Stimulated activated memory B cell treated with anti-CD40 and anti-IgM and Interleukin-4, amounts not matched to agents 10 μg/mL and 1 μg/mL and 100 μg/mL, for 72 hours (primary cell): ENCODE measurements around the gene TTN.
A peak's percentile ranks its signal among the peaks of the same experiment; 100 is the strongest.

Experiments
- ATAC-seq: fragments of 150-1000 bp; cut with Tn5 transposase; 2 replicates; pipeline ENCODE4 v1.10.0; 2021
- H3K27ac Mint-ChIP-seq: one replicate; pipeline ENCODE4 v1.8.0; 2022; ENCODE audit warnings: mild to moderate bottlenecking, mixed read lengths
- H3K27me3 Mint-ChIP-seq: one replicate; pipeline ENCODE4 v1.8.0; 2022; ENCODE audit warnings: mixed read lengths
- H3K36me3 Mint-ChIP-seq: one replicate; pipeline ENCODE4 v1.8.0; 2022; ENCODE audit warnings: mixed read lengths
- H3K4me1 Mint-ChIP-seq: one replicate; pipeline ENCODE4 v1.8.0; 2022; ENCODE audit warnings: mixed read lengths
- H3K4me3 Mint-ChIP-seq: one replicate; pipeline ENCODE4 v1.8.0; 2022; ENCODE audit warnings: mild to moderate bottlenecking, moderate library complexity, mixed read lengths
- H3K9me3 Mint-ChIP-seq: one replicate; pipeline ENCODE4 v1.8.0; 2022; ENCODE audit warnings: mixed read lengths

Gene TTN

DNA sequence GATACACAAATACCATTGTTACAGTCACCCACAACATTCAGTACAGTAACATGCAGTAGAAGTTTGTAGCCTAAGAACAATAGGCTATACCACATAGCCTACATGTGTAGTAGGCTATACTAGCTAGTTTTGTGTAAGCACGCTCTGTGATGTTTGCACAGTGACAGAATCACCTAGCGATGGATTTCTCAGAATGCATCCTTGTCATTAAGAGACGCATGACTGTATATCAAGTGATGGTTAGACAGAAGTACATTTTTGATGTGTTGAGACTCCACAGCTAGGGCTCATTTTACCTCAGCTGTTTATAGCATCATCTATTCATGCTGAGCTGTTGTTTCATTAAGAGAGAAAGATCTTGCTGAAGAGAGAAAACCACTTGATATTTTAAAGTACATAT, 307.6 kb downstream of the TTN start:
- Mint-ChIP-seq H3K27me3 (no peaks in the 10 kb centered on the region), H3K27ac (no peak overlapping the region), H3K36me3 (peaks cover 37% of the 10 kb centered on the region), H3K9me3 (no peaks in the 10 kb centered on the region), H3K4me3 (no peak overlapping the region), H3K4me1 (no peaks in the 10 kb centered on the region)
- ATAC-seq, result no peak

DNA sequence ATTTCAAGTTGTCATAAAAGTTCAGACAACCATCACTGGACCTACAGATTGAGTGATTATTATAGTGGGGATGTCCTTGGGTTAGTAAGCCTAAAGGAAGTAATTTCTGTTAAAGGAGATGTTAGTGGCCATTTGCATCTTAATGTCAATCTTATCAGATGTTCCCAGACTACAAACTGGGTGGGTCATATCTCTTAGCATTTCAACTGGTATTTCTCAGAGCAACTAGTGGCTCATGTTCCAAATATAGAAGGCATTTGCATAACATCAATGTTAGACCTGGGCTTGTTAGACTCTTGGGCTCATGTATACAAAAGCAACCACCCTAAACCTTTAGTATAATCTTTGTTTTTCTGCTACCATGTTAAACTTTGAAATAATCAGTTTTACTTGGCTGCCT, 309.1 kb downstream of the TTN start:
- no peaks in the 10 kb centered on the region for H3K27me3 Mint-ChIP-seq
- H3K36me3 Mint-ChIP-seq, result peaks cover 47% of the 10 kb centered on the region
- H3K27ac Mint-ChIP-seq, result no peak overlapping the region
- no peaks in the 10 kb centered on the region for H3K9me3 Mint-ChIP-seq
- no peaks in the 10 kb centered on the region for H3K4me1 Mint-ChIP-seq
- no peak for ATAC-seq
- H3K4me3 Mint-ChIP-seq, result no peak overlapping the region

DNA sequence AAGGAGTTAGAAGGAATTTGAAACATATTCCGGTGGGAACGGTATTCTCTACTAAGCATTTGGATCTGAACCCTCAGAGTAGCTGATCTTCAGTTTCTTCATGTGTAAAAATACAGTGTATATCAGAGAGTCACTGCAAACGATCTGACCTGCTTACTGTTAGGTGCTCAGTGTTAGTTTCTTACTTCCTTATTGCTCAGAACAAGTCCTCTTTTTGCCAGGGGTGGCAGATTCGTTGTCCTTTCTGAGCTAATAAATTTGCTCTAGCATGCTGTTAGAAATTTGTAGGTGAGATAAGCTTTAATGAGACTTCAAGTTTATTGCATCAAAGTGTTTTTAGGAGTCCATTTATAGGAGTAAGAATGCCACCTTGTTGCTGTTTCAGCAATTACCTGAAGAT, 311.2 kb downstream of the TTN start:
- no peak for ATAC-seq
- Mint-ChIP-seq H3K36me3 (peaks cover 50% of the 10 kb centered on the region), H3K9me3 (no peaks in the 10 kb centered on the region), H3K4me1 (no peaks in the 10 kb centered on the region), H3K4me3 (no peak overlapping the region), H3K27ac (no peak overlapping the region), H3K27me3 (no peaks in the 10 kb centered on the region)

DNA sequence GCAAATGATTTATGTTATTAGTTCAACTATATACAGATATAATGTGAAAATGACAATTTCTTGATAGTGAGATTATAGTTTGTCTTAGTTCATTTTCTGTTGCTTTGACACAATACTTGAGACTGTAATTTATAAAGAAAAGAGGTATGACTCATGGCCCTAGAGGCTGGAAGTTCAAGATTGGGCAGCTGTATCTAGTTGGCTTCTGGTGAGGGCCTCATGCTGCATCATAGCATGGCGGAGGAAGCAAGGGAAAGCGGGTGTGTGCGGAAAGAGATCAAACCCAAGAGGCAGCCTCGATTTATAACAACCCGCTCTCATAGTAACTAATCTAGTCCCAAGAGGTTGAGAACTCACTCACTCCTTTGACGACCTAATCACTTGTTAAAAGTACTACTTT, 315.6 kb downstream of the TTN start:
- Mint-ChIP-seq H3K27me3 (no peaks in the 10 kb centered on the region), H3K36me3 (peaks cover 76% of the 10 kb centered on the region), H3K9me3 (no peaks in the 10 kb centered on the region), H3K4me1 (peaks cover 25% of the 10 kb centered on the region), H3K4me3 (no peak overlapping the region), H3K27ac (no peak overlapping the region)
- ATAC-seq, result no peak

DNA sequence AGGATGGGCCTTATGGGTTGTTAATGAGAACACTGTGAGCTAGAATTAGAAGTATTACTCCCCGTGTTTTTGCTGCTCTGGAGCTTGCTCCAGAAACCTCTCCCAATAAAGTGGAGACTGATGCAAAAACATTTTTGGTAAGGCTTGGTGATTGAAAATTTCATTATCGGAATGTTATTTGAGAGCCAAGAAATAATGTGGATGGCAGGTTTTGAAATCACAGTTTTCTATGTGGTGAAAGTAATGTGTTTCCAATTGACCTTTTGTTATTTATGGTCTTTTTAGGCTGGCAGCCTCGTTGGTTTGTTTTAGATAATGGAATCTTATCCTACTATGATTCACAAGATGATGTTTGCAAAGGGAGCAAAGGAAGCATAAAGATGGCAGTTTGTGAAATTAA, 321.9 kb downstream of the TTN start:
- Mint-ChIP-seq H3K9me3 (no peaks in the 10 kb centered on the region), H3K4me1 (peaks cover 50% of the 10 kb centered on the region), H3K4me3 (no peak overlapping the region), H3K27me3 (no peaks in the 10 kb centered on the region), H3K36me3 (peaks cover 49% of the 10 kb centered on the region), H3K27ac (no peak overlapping the region)
- no peak for ATAC-seq

DNA sequence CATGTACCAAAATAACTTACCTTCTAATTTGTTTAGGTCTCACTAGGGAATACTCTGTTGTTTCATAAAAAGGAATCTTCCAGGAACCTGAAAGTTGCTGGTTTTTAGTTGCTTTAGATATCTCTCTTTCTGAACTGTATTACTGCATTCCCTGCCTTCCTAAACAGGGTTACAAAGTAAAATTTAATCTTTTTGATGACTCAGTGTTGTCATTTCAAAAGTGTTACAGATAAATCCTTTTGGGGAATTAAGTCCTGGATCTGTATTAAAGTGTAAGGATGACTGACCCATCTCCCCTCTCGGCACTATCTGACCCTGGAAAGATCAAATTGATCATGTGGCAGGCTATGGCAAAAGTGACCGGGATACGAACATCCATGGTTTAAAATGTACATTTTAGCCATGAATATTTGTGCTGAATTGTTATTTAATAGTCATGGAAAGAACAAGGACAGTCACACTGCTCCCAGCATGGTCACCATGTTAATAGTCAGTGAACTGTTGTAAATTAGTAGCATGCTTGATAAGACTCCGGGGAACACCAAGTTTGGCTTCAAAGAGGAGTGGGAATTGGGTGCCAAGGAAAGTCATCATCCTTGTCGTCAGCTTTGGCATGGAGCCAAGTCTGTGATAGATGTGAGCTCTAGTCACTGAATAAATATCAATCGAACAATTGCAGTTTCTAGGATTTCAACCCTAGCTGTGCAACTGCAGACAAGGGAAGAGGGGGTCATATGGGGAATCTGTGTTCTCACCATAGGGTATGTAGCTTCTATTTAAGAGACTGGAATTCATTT, 322.8 kb downstream of the TTN start:
- H3K27ac Mint-ChIP-seq, result no peak overlapping the region
- no peak overlapping the region for H3K4me3 Mint-ChIP-seq
- H3K4me1 Mint-ChIP-seq, result peaks cover 47% of the 10 kb centered on the region
- H3K36me3 Mint-ChIP-seq, result peaks cover 40% of the 10 kb centered on the region
- H3K9me3 Mint-ChIP-seq, result no peaks in the 10 kb centered on the region
- H3K27me3 Mint-ChIP-seq, result no peaks in the 10 kb centered on the region
- no peak for ATAC-seq

DNA sequence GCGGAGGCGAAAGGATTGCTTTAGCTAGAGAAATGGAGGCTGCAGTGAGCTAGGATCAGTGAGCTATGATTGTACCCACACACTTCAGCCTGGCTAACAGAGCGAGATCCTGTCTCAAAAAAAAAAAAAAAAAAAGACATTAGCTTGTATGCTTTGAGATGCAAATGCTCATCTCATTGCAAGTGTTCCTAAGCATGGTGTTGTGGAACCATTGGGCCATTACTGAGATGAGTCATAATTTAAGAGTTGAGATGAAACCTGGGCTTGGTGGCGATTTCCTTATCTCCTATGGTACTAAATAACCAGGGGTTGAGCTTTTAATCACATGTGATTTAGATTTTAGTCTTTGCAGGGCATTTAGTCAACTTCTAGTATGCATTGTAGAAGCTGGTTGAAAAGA, 324.8 kb downstream of the TTN start:
- no peaks in the 10 kb centered on the region for H3K27me3 Mint-ChIP-seq
- H3K4me3 Mint-ChIP-seq, result peak overlapping the region; percentile 97
- peaks cover 22% of the 10 kb centered on the region for H3K36me3 Mint-ChIP-seq
- no peak for ATAC-seq
- peaks cover 46% of the 10 kb centered on the region for H3K4me1 Mint-ChIP-seq
- H3K9me3 Mint-ChIP-seq, result no peaks in the 10 kb centered on the region
- H3K27ac Mint-ChIP-seq, result peak overlapping the region; percentile 40

DNA sequence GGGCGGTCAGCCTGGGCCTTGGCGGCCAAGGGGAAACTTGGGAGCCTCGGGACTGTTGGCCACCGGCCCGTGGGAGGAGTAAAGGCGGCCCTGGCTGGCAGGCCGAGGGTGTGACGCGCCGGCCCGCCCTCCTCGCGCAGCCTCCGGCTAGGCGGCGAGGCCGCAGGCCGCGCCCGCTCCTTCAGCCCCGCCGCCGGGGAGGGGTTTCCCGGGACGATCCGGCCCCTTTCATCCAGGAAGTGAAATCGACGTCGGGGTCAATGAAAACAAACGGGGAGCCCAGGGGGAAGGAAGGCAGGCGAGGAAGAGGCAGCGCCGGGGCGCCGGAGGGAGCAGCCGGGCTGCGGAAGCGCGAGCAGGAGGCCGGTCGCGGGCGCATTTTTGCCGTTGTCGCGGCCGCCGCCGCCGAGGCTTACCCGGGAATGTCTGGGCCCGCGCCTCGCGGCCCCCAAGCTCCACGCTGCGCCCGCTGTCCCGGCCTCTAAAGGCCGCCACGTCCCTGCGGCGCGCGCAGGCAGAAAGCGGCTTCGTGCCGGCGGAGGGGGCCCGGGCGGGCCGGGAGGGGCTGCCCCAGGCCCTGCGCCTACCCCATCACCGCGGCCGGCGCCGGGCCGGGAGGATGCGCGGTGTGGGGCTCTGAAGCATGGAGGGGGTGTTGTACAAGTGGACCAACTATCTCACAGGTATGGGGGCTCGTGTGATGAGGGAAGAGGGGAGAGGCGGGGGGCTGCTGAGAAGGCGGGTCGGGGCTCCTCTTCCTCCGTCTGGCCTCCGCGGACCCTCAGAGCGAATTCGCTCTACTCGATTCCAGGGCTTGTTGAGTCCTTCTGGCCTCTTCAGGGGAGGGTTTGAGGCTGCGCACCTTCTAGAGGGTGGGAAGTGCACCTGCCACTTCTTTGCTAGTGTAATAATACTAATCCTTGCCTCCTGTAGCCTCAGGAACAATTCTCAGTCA, 326.7 kb downstream of the TTN start, which contains the start of gene PLEKHA3:
PLEKHA3 (plus strand) TSS at position 231 of the 955 bp plus-strand sequence; CDS start at position 644, 413 bp downstream.
- peak; percentile 90 for ATAC-seq
- Mint-ChIP-seq H3K36me3 (peaks cover 3% of the 10 kb centered on the region), H3K9me3 (no peaks in the 10 kb centered on the region), H3K4me3 (peak within 1 kb of the TSS; percentile 97), H3K27me3 (no peaks in the 10 kb centered on the region), H3K4me1 (peaks cover 38% of the 10 kb centered on the region), H3K27ac (peak within 1 kb of the TSS; percentile 97)

DNA sequence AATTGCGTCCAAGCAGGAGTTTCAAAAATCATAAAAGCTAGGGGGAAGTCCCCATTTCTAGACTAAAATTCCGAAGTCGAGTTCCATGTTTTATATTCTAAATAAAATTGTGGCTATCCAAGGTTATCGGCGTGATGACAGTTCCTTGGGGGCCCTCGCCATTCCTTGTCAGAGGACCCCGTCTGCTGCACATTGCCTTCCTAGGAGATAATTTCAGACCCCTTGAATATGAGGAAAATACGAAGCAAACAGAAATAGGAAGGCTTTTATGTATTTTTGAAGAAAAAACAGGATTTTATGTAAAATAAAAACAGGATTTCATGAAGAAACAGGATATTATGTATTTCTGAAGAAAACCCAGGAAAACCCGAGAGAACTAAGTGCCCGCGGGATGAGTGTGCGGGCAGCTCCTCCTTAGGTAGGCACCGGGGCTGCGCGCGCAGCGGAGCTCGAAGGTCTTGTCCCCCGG, 327.4 kb downstream of the TTN start:
- Mint-ChIP-seq H3K27ac (peak overlapping the region; percentile 97), H3K27me3 (no peaks in the 10 kb centered on the region), H3K4me3 (peak overlapping the region; percentile 97), H3K9me3 (no peaks in the 10 kb centered on the region), H3K36me3 (no peaks in the 10 kb centered on the region), H3K4me1 (peaks cover 38% of the 10 kb centered on the region)
- ATAC-seq, result no peak

DNA sequence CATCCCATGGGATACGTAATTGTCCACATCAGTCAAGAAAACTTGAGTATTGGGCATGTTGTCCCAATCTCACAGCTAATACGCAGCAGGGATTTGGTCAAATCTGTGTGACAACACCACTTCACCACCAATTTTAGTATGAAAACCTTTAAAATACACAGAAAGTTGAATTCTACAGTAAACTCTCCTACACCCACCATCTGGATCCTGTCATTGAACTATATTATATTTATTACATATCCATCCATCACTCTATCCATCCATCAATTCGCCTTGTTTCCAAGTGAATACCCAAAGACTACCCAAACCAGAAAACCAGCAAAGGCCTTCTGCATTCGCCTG, 328.0 kb downstream of the TTN start:
- peaks cover 34% of the 10 kb centered on the region for H3K4me1 Mint-ChIP-seq
- peak overlapping the region; percentile 97 for H3K27ac Mint-ChIP-seq
- no peaks in the 10 kb centered on the region for H3K27me3 Mint-ChIP-seq
- H3K4me3 Mint-ChIP-seq, result peak overlapping the region; percentile 97
- ATAC-seq, result no peak
- no peaks in the 10 kb centered on the region for H3K9me3 Mint-ChIP-seq
- H3K36me3 Mint-ChIP-seq, result no peaks in the 10 kb centered on the region

DNA sequence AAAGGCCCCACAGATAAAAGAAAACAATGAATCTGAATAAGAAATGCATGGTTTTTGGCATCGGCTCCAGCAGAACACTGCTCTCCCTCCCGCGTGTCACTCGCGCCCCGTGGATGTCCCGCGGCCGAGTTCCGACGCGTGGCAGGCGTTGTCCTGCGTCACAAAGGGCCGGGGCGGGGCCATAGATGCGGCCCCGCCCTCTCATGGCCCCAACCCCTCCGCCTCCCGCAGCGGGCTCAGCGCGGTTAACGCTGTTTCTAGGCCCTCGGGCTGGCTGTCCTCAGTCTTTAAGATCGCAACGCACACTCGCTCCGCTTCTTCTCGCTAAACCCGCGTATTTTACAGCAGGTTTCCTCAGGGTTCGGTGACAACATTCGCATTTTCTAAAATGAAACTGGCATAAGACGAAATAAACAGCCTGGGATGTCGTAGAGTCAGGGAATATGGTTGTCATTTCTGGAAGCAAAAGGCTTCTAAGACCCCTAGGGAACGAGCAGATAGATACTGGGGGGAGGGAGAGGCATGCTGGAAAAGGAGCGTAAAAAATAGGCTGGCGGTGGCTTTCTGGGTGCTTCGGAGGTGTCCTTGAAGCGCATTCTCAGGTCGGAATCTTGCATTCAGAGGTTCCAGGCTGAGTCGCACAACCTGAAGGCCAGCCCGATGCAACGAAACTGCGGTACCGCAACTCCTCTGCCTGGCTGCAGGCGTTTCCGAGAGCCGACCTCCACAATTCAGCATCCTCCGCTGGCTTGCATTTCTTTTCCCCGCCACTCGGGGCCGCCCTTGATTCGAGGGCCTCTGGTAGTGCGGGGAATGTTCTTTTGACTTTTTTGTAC, 328.6 kb downstream of the TTN start, which contains the start of gene FKBP7:
FKBP7 (minus strand) TSS at position 162 of the 836 bp plus-strand sequence; CDS start at position 61, 101 bp downstream.
- peak within 1 kb of the TSS; percentile 97 for H3K27ac Mint-ChIP-seq
- ATAC-seq, result peak; percentile 87
- no peaks in the 10 kb centered on the region for H3K27me3 Mint-ChIP-seq
- H3K4me1 Mint-ChIP-seq, result peaks cover 34% of the 10 kb centered on the region
- no peaks in the 10 kb centered on the region for H3K9me3 Mint-ChIP-seq
- H3K36me3 Mint-ChIP-seq, result no peaks in the 10 kb centered on the region
- peak within 1 kb of the TSS; percentile 97 for H3K4me3 Mint-ChIP-seq

DNA sequence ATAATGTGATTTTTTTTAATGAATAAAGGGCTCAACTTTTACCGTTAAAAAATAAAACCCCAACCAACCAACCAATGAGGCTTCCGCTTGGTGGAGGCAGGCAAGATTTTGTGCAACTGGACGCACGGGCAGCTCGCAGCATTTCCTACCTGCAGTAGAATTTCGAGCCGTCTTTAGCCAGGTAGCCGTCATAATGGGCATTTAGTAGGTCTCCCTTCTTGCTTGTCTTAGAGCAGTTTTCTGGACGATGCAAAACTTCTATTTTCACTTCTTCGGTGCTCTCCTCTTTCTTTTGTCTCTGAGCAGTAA, 329.1 kb downstream of the TTN start:
- no peaks in the 10 kb centered on the region for H3K27me3 Mint-ChIP-seq
- H3K9me3 Mint-ChIP-seq, result no peaks in the 10 kb centered on the region
- H3K36me3 Mint-ChIP-seq, result no peaks in the 10 kb centered on the region
- H3K4me3 Mint-ChIP-seq, result peak overlapping the region; percentile 97
- H3K4me1 Mint-ChIP-seq, result peaks cover 34% of the 10 kb centered on the region
- no peak for ATAC-seq
- H3K27ac Mint-ChIP-seq, result peak overlapping the region; percentile 97

DNA sequence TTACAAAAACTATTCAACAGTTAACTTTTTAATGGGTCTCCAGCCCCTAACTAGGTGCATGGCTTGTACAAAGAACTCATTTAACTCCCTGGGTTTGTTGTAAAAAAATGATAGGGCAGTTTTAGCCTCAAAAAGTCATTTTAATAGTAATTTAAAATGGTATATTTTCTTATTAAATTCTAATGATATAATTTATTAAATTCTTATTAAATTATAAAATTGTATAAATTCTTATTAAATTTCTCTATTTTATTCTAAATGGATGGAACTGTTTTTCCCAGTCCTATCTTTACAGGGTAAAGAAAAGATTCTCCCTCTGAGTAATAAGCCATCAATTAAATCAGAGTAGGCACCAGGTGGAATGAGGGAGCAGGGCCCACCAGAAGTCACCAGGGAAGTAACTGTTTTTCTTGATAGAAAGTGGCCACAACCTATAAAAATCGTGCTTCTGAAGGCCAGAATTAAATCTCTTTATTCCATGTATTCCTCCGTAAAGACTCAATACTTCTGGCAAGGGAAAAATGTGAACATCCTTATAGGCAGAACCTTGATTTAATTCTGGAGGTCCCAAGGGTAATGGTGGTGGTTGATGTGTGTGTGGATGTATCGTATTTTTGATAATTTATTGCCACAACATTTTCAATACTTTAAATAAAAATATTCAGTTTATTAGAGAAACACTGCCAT, 329.6 kb downstream of the TTN start:
- Mint-ChIP-seq H3K4me3 (peak overlapping the region; percentile 47), H3K27ac (peak overlapping the region; percentile 97)

DNA sequence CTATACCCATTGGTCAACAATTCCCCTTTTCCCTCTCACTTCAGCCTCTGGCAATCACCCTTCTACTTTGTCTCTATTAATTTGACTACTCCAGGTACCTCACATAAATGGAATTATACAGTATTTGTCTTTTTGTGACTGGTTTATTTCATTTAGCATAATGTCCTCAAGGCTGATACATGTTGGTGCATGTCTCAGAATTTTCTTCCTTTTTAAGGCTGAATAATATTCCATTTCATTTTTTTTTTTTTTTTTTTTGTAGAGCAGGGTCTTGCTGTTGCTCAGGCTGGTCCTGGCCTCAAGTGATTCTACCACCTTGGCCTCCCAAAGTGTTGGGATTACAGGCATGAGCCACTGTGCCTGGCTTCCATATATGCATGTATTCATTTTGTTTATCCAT, 330.7 kb downstream of the TTN start:
- Mint-ChIP-seq H3K4me3 (no peak overlapping the region), H3K9me3 (no peaks in the 10 kb centered on the region), H3K27ac (no peak overlapping the region)

More for the DNA sequence above, 329.6 kb downstream of the TTN start:
- Mint-ChIP-seq H3K9me3 (no peaks in the 10 kb centered on the region), H3K4me1 (peaks cover 30% of the 10 kb centered on the region), H3K36me3 (no peaks in the 10 kb centered on the region), H3K27me3 (no peaks in the 10 kb centered on the region)
- ATAC-seq, result no peak

More for the DNA sequence above, 330.7 kb downstream of the TTN start:
- H3K4me1 Mint-ChIP-seq, result peaks cover 19% of the 10 kb centered on the region
- H3K36me3 Mint-ChIP-seq, result no peaks in the 10 kb centered on the region
- no peaks in the 10 kb centered on the region for H3K27me3 Mint-ChIP-seq
- ATAC-seq, result no peak
